ENCODE results near the gene ZP3. TPM values are rescaled to one million over a fixed set of nuclear protein-coding genes. Genes with fewer than 3 reads are reported as not detected.
"Not testable (repeated sequence)": the region's sequence is repeated elsewhere in the genome, so short reads cannot be mapped to it uniquely, and the experiment has no call there.

Gene ZP3
- total RNA-seq, 1 experiment from 2014 or later, result 23.3 TPM

DNA sequence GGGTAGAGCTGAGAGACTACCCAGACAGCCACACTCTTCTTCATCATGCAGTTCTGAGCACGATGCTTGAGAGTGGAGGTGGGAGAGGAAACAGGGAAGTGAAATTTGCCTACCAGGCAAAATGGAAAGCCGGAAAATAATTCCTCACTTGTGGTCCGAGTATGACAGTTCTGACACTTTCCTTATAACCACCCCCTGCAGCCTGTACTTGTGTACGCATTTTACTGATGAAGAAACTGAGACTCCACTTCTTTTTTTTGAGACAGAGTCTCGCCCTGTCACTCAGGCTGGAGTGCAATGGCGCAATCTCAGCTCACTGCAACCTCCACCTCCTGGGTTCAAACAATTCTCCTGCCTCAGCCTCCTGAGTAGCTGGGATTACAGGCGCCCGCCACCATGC is 21.7 kb upstream of the ZP3 start:
- H3K9me3 ChIP-seq (ENCODE audit: control insufficient read depth, insufficient read depth, low read depth, low read length); DNase-seq (ENCODE audit: low read depth, low spot score); H3K36me3 ChIP-seq (ENCODE audit: control insufficient read depth, insufficient read depth, low read length); intact Hi-C loops (cut with micrococcal nuclease; ENCODE audit: unreplicated experiment); H3K27ac ChIP-seq (ENCODE audit: low read length); H3K4me3 ChIP-seq (ENCODE audit: low read depth in 2 of 2, low read length in 2 of 2); CTCF ChIA-PET; H3K27me3 ChIP-seq (ENCODE audit: control insufficient read depth, insufficient read depth, low read length); ATAC-seq; H3K4me1 ChIP-seq (ENCODE audit: control insufficient read depth, insufficient read depth, low read length); POLR2A ChIA-PET; in situ Hi-C loops (cut with HindIII; ENCODE audit: low pct_unique_long_range_greater_than_20kb, low sequenced_read_pairs); BruUV-seq (replicated peaks): not testable (repeated sequence)

- POLR2A ChIA-PET, result interaction anchor here (0.6 kb wide), 1 partner anchor 27 kb away, joined by 9 read pairs; no protein-coding TSS in a partner anchor
- Histone ChIP-seq H3K27me3 (ENCODE audit: control insufficient read depth, insufficient read depth, low read length) (no peaks in the 10 kb centered on the region), H3K36me3 (ENCODE audit: control insufficient read depth, insufficient read depth, low read length) (no peaks in the 10 kb centered on the region), H3K4me3 (ENCODE audit: low read depth in 2 of 2, low read length in 2 of 2) (no peak overlapping the region), H3K4me1 (ENCODE audit: control insufficient read depth, insufficient read depth, low read length) (no peaks in the 10 kb centered on the region), H3K27ac (ENCODE audit: low read length) (no peak overlapping the region), H3K9me3 (ENCODE audit: control insufficient read depth, insufficient read depth, low read depth, low read length) (no peaks in the 10 kb centered on the region)
- TF ChIP-seq, protein P1, sequence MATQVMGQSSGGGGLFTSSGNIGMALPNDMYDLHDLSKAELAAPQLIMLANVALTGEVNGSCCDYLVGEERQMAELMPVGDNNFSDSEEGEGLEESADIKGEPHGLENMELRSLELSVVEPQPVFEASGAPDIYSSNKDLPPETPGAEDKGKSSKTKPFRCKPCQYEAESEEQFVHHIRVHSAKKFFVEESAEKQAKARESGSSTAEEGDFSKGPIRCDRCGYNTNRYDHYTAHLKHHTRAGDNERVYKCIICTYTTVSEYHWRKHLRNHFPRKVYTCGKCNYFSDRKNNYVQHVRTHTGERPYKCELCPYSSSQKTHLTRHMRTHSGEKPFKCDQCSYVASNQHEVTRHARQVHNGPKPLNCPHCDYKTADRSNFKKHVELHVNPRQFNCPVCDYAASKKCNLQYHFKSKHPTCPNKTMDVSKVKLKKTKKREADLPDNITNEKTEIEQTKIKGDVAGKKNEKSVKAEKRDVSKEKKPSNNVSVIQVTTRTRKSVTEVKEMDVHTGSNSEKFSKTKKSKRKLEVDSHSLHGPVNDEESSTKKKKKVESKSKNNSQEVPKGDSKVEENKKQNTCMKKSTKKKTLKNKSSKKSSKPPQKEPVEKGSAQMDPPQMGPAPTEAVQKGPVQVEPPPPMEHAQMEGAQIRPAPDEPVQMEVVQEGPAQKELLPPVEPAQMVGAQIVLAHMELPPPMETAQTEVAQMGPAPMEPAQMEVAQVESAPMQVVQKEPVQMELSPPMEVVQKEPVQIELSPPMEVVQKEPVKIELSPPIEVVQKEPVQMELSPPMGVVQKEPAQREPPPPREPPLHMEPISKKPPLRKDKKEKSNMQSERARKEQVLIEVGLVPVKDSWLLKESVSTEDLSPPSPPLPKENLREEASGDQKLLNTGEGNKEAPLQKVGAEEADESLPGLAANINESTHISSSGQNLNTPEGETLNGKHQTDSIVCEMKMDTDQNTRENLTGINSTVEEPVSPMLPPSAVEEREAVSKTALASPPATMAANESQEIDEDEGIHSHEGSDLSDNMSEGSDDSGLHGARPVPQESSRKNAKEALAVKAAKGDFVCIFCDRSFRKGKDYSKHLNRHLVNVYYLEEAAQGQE (IDR thresholded peaks at IDR 0.05; ENCODE audit: insufficient read depth in 1 of 2, low read depth in 2 of 2, low read length in 1 of 2), result no peak
- TF ChIP-seq POLR2AphosphoS5 (IDR thresholded peaks at IDR 0.05; ENCODE audit: low read depth, low read length) (no peak), CTCF (IDR thresholded peaks at IDR 0.05) (no peak), TCF7L2 (IDR thresholded peaks at IDR 0.05; ENCODE audit: low read depth, low read length) (no peak), SIN3A (IDR thresholded peaks at IDR 0.05; ENCODE audit: borderline replicate concordance, insufficient read depth, low read depth, low read length) (no peak)
- in situ Hi-C loops (cut with HindIII; ENCODE audit: low pct_unique_long_range_greater_than_20kb, low sequenced_read_pairs), result no loop called here
- DNase-seq (ENCODE audit: low read depth, low spot score) (no peak), ATAC-seq (no peak)
- no TSS peak for BruUV-seq (replicated peaks)
- CTCF ChIA-PET, result no interaction called here
- intact Hi-C loops (cut with micrococcal nuclease; ENCODE audit: unreplicated experiment), result no loop called here
These were observed 20.8 kb upstream of the ZP3 start for GRCh38 chr7:76403780-76404494.

- Histone ChIP-seq H3K36me3 (ENCODE audit: control insufficient read depth, insufficient read depth, low read length) (no peaks in the 10 kb centered on the region), H3K9me3 (ENCODE audit: control insufficient read depth, insufficient read depth, low read depth, low read length) (no peaks in the 10 kb centered on the region), H3K4me1 (ENCODE audit: control insufficient read depth, insufficient read depth, low read length) (no peaks in the 10 kb centered on the region), H3K27me3 (ENCODE audit: control insufficient read depth, insufficient read depth, low read length) (no peaks in the 10 kb centered on the region), H3K27ac (ENCODE audit: low read length) (no peak overlapping the region), H3K4me3 (ENCODE audit: low read depth in 2 of 2, low read length in 2 of 2) (no peak overlapping the region)
- no peak for ATAC-seq
- CTCF ChIA-PET, result interaction anchor here (0.6 kb wide), 1 partner anchor 16 kb away, joined by 8 read pairs; no protein-coding TSS in a partner anchor
- in situ Hi-C loops (cut with HindIII; ENCODE audit: low pct_unique_long_range_greater_than_20kb, low sequenced_read_pairs), result no loop called here
- POLR2A ChIA-PET, result no interaction called here
- no peak for DNase-seq (ENCODE audit: low read depth, low spot score)
- TF ChIP-seq, protein P1 (IDR thresholded peaks at IDR 0.05; ENCODE audit: insufficient read depth in 1 of 2, low read depth in 2 of 2, low read length in 1 of 2), result no peak
- TF ChIP-seq TCF7L2 (IDR thresholded peaks at IDR 0.05; ENCODE audit: low read depth, low read length) (no peak), POLR2AphosphoS5 (IDR thresholded peaks at IDR 0.05; ENCODE audit: low read depth, low read length) (no peak), CTCF (IDR thresholded peaks at IDR 0.05) (no peak), SIN3A (IDR thresholded peaks at IDR 0.05; ENCODE audit: borderline replicate concordance, insufficient read depth, low read depth, low read length) (no peak)
- BruUV-seq (replicated peaks), result no TSS peak
- intact Hi-C loops (cut with micrococcal nuclease; ENCODE audit: unreplicated experiment), result no loop called here
These were observed 19.0 kb upstream of the ZP3 start for GRCh38 chr7:76405738-76406137.
